HepG2 (cell line): Measurements from ENCODE around the gene BACH2. TPM values are rescaled to one million over a fixed set of nuclear protein-coding genes. Genes with fewer than 3 reads are reported as not detected.

ENCODE experiments used
- ATAC-seq: fragments of 200-7000 bp; cut with Tn5 transposase; 3 replicates; pipeline ENCODE4 v1.9.1; 2020; ENCODE audit warnings: mild to moderate bottlenecking, moderate library complexity
- BruUV-seq: library from RNA; stranded (reverse); fragments of 400-500 nt; replicated peaks from 2 replicates; lab custom pipeline; 2021; lab: Mats Ljungman, UMichigan
- CTCF ChIA-PET: fragments of 300-600 bp; formaldehyde crosslinking; extraction: SDS; loops from one replicate; lab custom pipeline; 2021; ENCODE audit warnings: low total read pairs, inconsistent platforms, low intra/inter-chr PET ratio; lab: Yijun Ruan, JAX
- POLR2A ChIA-PET: fragments of 350-600 bp; sonication (Branson Sonifier 250); formaldehyde crosslinking; loops from one replicate; lab custom pipeline; 2020; ENCODE audit warnings: antibody characterized with exemption, inconsistent platforms; lab: Yijun Ruan, JAX
- DNase-seq: peaks from one replicate; pipeline ENCODE4 v3.0.0-alpha.2; 2015; ENCODE audit warnings: low spot score
- FAIRE-seq: peaks from 3 replicates; lab custom pipeline; 2011; peaks lifted over from hg19 to GRCh38; lab: Jason Lieb, UNC
- H2AFZ ChIP-seq: one replicate; pipeline ENCODE4 v1.6.1; 2011; ENCODE audit warnings: low read length, inconsistent platforms
- H3K27ac ChIP-seq: fragments of 300-600 bp; 3 replicates; pipeline ENCODE4 v1.8.0; 2011; ENCODE audit warnings: mixed run types, mild to moderate bottlenecking, mixed read lengths, low read length, inconsistent platforms; ENCODE audit not compliant: insufficient read depth; ENCODE audit errors: extremely low read length
- H3K27me3 ChIP-seq, 2 experiments: fragments of 200-600 bp in 1 of 2; 2 replicates in 1 of 2; 3 replicates in 1 of 2; pipeline versions ENCODE4 v1.6.0 to v1.8.0; 2011; ENCODE audit warnings: low read length in 2 of 2, mild to moderate bottlenecking in 2 of 2, moderate library complexity in 2 of 2, inconsistent platforms in 1 of 2; ENCODE audit not compliant: insufficient read depth in 2 of 2, control insufficient read depth in 1 of 2
- H3K36me3 ChIP-seq, 2 experiments: fragments of 200-600 bp in 1 of 2; replicated peaks in 1 of 2; 2 replicates in 1 of 2; 3 replicates in 1 of 2; pipeline versions ENCODE4 v1.5.1 to v1.8.0; 2011; ENCODE audit warnings: low read length in 2 of 2, inconsistent platforms in 1 of 2; ENCODE audit not compliant: insufficient read depth in 2 of 2, control insufficient read depth in 1 of 2
- H3K4me1 ChIP-seq: 2 replicates; pipeline ENCODE4 v1.5.1; 2012; ENCODE audit warnings: low read length, inconsistent platforms; ENCODE audit not compliant: insufficient read depth
- H3K4me2 ChIP-seq: 2 replicates; pipeline ENCODE4 v1.6.0; 2011; ENCODE audit warnings: low read depth, low read length, inconsistent platforms
- H3K4me3 ChIP-seq, 3 experiments: fragments of 200-600 bp in 1 of 3; sonication (generic), shearing (Covaris generic) in 1 of 3; replicated peaks in 1 of 3; 2 replicates each; pipeline ENCODE4 v1.5.1; 2011 to 2016; ENCODE audit warnings: low read length in 3 of 3, inconsistent platforms in 2 of 3, low read depth in 2 of 3, mild to moderate bottlenecking in 2 of 3, control low read depth in 1 of 3, mixed read lengths in 1 of 3; ENCODE audit not compliant: insufficient read depth in 1 of 3
- H3K79me2 ChIP-seq: one replicate; pipeline ENCODE4 v1.6.1; 2011; ENCODE audit warnings: low read length, inconsistent platforms; ENCODE audit not compliant: insufficient read depth
- H3K9ac ChIP-seq: 2 replicates; pipeline ENCODE4 v1.6.0; 2011; ENCODE audit warnings: mild to moderate bottlenecking, low read depth, low read length, inconsistent platforms; ENCODE audit not compliant: insufficient read depth
- H3K9me3 ChIP-seq: 2 replicates; pipeline ENCODE4 v1.5.1; 2012; ENCODE audit warnings: mild to moderate bottlenecking, low read length
- H4K20me1 ChIP-seq: 2 replicates; pipeline ENCODE4 v1.6.0; 2011; ENCODE audit warnings: inconsistent platforms, mild to moderate bottlenecking, low read length, moderate library complexity; ENCODE audit not compliant: insufficient read depth
- ATF1 ChIP-seq: IDR thresholded peaks from 2 replicates; pipeline ENCODE4 v1.6.1; 2016; ENCODE audit warnings: mild to moderate bottlenecking, control low read depth
- ATF2 ChIP-seq: sonication (generic); formaldehyde crosslinking; IDR thresholded peaks from 2 replicates; pipeline ENCODE4 v1.4.0; 2020; ENCODE audit warnings: missing genetic modification reagents
- CHD2 ChIP-seq: IDR thresholded peaks from 2 replicates; pipeline ENCODE4 v1.6.1; 2011; ENCODE audit warnings: low read depth, low read length, improper control_type of control experiment
- GATAD2A ChIP-seq: IDR thresholded peaks from 2 replicates; pipeline ENCODE4 v1.6.1; 2016
- SPEN ChIP-seq: sonication (generic); formaldehyde crosslinking; IDR thresholded peaks from 2 replicates; pipeline ENCODE4 v1.5.1; 2020; ENCODE audit warnings: low read depth, mild to moderate bottlenecking, missing genetic modification reagents
- SYNCRIP ChIP-seq: fragments of 200-400 bp; formaldehyde crosslinking; IDR thresholded peaks from 2 replicates; pipeline ENCODE4 v1.6.1; 2018; ENCODE audit warnings: mild to moderate bottlenecking, low read depth, low read length; ENCODE audit not compliant: insufficient read depth
- ZBTB49 ChIP-seq: sonication (generic); formaldehyde crosslinking; IDR thresholded peaks from 2 replicates; pipeline ENCODE4 v1.4.0; 2020; ENCODE audit warnings: missing genetic modification reagents, borderline replicate concordance
- ZBTB7A ChIP-seq: sonication (generic); formaldehyde crosslinking; IDR thresholded peaks from 2 replicates; pipeline ENCODE4 v1.8.0; 2022; ENCODE audit warnings: mild to moderate bottlenecking, missing genetic modification reagents
- ZFP36L2 ChIP-seq: sonication (generic); formaldehyde crosslinking; IDR thresholded peaks from 2 replicates; pipeline ENCODE4 v1.4.0; 2020; ENCODE audit warnings: missing genetic modification reagents
- ZMAT3 ChIP-seq: sonication (generic); formaldehyde crosslinking; conservative IDR thresholded peaks from 2 replicates; pipeline ENCODE4 v1.7.0; 2021; ENCODE audit warnings: missing genetic modification reagents
- ZNF253 ChIP-seq: sonication (generic); formaldehyde crosslinking; IDR thresholded peaks from 2 replicates; pipeline ENCODE4 v1.8.0; 2022; ENCODE audit warnings: mild to moderate bottlenecking, missing genetic modification reagents, borderline replicate concordance
- ZNF326 ChIP-seq: sonication (generic); formaldehyde crosslinking; IDR thresholded peaks from 2 replicates; pipeline ENCODE4 v1.4.0; 2020; ENCODE audit warnings: missing genetic modification reagents, borderline replicate concordance
- ZNF382 ChIP-seq: sonication (generic); formaldehyde crosslinking; IDR thresholded peaks from 2 replicates; pipeline ENCODE4 v1.5.0; 2020; ENCODE audit warnings: missing genetic modification reagents, mild to moderate bottlenecking, borderline replicate concordance
- ZNF563 ChIP-seq: sonication (generic); formaldehyde crosslinking; IDR thresholded peaks from 2 replicates; pipeline ENCODE4 v1.8.0; 2022; ENCODE audit warnings: mild to moderate bottlenecking, moderate library complexity, missing genetic modification reagents
- ZNF615 ChIP-seq: sonication (generic); formaldehyde crosslinking; IDR thresholded peaks from 2 replicates; pipeline ENCODE4 v1.5.0; 2020; ENCODE audit warnings: mild to moderate bottlenecking, missing genetic modification reagents, borderline replicate concordance
- ZNF709 ChIP-seq: sonication (generic); formaldehyde crosslinking; IDR thresholded peaks from 2 replicates; pipeline ENCODE4 v1.5.0; 2020; ENCODE audit warnings: mild to moderate bottlenecking, missing genetic modification reagents
- ZNF724P ChIP-seq: sonication (generic); formaldehyde crosslinking; IDR thresholded peaks from 2 replicates; pipeline ENCODE4 v1.8.0; 2022; ENCODE audit warnings: missing genetic modification reagents, borderline replicate concordance
- ZSCAN12 ChIP-seq: sonication (generic); formaldehyde crosslinking; IDR thresholded peaks from 2 replicates; pipeline ENCODE4 v1.9.0; 2021; ENCODE audit warnings: mild to moderate bottlenecking, missing genetic modification reagents
- ZSCAN30 ChIP-seq: sonication (generic); formaldehyde crosslinking; IDR thresholded peaks from 2 replicates; pipeline ENCODE4 v1.5.0; 2020; ENCODE audit warnings: mild to moderate bottlenecking, missing genetic modification reagents
- WGBS: methylation state at CpG from one replicate; pipeline ENCODE4 v1.1.6; 2017; ENCODE audit warnings: low lambda C conversion rate; 5-methylcytosine and 5-hydroxymethylcytosine counted together
- in situ Hi-C: cut with HindIII; loops from 2 replicates; pipeline ENCODE4 v1.10.0; 2017; ENCODE audit warnings: low pct_unique_long_range_greater_than_20kb; ENCODE audit not compliant: extremely low pct_ligation_motif_present
- intact Hi-C: fragments of 100-400 bp; cut with micrococcal nuclease; formaldehyde crosslinking; loops from one replicate; pipeline ENCODE4 v1.10.0; 2022; ENCODE audit not compliant: unreplicated experiment
- polyA plus RNA-seq, 8 experiments: library from polyadenylated mRNA; depleted of rRNA in 3 of 8; stranded (reverse) in 7 of 8; unstranded in 1 of 8; fragments of >200 nt; fragmentation: Illumina TruSeq in 4 of 8; extraction: Trizol in 4 of 8; gene quantifications; 2 replicates each; pipeline versions ENCODE4 v1.2.1 to v1.2.3, GENCODE V29; 2011 to 2016; ENCODE audit warnings: low read depth in 4 of 8, missing spikeins in 1 of 8, mixed read lengths in 1 of 8; ENCODE audit not compliant: insufficient read depth in 1 of 8
- total RNA-seq, 5 experiments: library from RNA; depleted of rRNA; stranded (reverse); fragments of >200 nt; fragmentation: Illumina TruSeq; extraction: Trizol; gene quantifications; 2 replicates each; pipeline ENCODE4 v1.2.3, GENCODE V29; 2016; ENCODE audit warnings: low read depth in 1 of 5

Gene BACH2
- total and polyA plus RNA-seq, 2 of the 13 experiments (the other 11 are each of a cell fraction or from before 2014, with no cell fraction given) = 0.01 TPM; not detected in 1

- ChIA-PET POLR2A (no interaction called here), CTCF (no interaction called here)
- Histone ChIP-seq H3K27ac (no peak overlapping the region), H4K20me1 (no peaks in the 10 kb centered on the region), H3K36me3 (no peaks in the 10 kb centered on the region), H3K4me2 (no peak overlapping the region), H3K4me1 (no peaks in the 10 kb centered on the region), H3K27me3 (peaks cover 1 to 16% of the 10 kb centered on the region in 2 experiments; a peak in 2 of 5 replicates), H2AFZ (no peak overlapping the region), H3K9me3 (no peaks in the 10 kb centered on the region), H3K9ac (no peak overlapping the region), H3K79me2 (no peaks in the 10 kb centered on the region), H3K4me3 (no peak overlapping the region)
- intact Hi-C loops = no loop called here
- 1% methylated on average over 2 of the region's 2 CpGs for WGBS
- ATAC-seq (no peak), DNase-seq (no peak), FAIRE-seq (no peak)
- TF ChIP-seq ZNF709 (CRISPR knock-in tag) = no peak
- TF ChIP-seq ZNF563 = no peak
- TF ChIP-seq ZFP36L2 = no peak
- no peak for TF ChIP-seq SYNCRIP
- in situ Hi-C loops = no loop called here
- no TSS peak for BruUV-seq
Observed at GRCh38 chr6:90021711-90022110, 274.9 kb downstream of the BACH2 start.

- no peak for FAIRE-seq
- TF ChIP-seq ATF1 (no peak), CHD2 (no peak), ZNF724P (CRISPR knock-in tag) (no peak), SPEN (CRISPR knock-in tag) (no peak), ZNF615 (CRISPR knock-in tag) (no peak), ZSCAN30 (CRISPR knock-in tag) (no peak), ATF2 (no peak), ZNF326 (CRISPR knock-in tag) (no peak), ZMAT3 (CRISPR knock-in tag) (no peak), ZNF382 (no peak), ZSCAN12 (no peak), GATAD2A (CRISPR knock-in tag) (no peak), ZBTB7A (CRISPR knock-in tag) (no peak), ZNF253 (no peak), ZBTB49 (no peak)
Observed at GRCh38 chr6:90020746-90021145, 275.9 kb downstream of the BACH2 start.

More at GRCh38 chr6:90020746-90021145, 275.9 kb downstream of the BACH2 start:
- ChIA-PET CTCF (no interaction called here), POLR2A (no interaction called here)
- H3K27ac ChIP-seq = no peak overlapping the region
- DNase-seq (no peak), ATAC-seq (no peak)
- no peaks in the 10 kb centered on the region for H3K4me1 ChIP-seq
- 0% methylated on average over 2 of the region's 2 CpGs for WGBS
- H3K27me3 ChIP-seq = peaks cover 1 to 13% of the 10 kb centered on the region in 2 experiments; a peak in 2 of 5 replicates
- no peaks in the 10 kb centered on the region for H3K36me3 ChIP-seq
- in situ Hi-C loops = no loop called here
- no TSS peak for BruUV-seq
- H3K4me2 ChIP-seq = no peak overlapping the region
- no peaks in the 10 kb centered on the region for H3K79me2 ChIP-seq
- H3K9me3 ChIP-seq = no peaks in the 10 kb centered on the region
- H4K20me1 ChIP-seq = no peaks in the 10 kb centered on the region
- H3K9ac ChIP-seq = no peak overlapping the region
- intact Hi-C loops = no loop called here
- no peak overlapping the region for H2AFZ ChIP-seq
- no peak overlapping the region for H3K4me3 ChIP-seq
